Cardiac muscle cell (in vitro differentiated cells and primary cell): Measurements from ENCODE around the gene ANKS1A. TPM values are rescaled to one million over a fixed set of nuclear protein-coding genes. Genes with fewer than 3 reads are reported as not detected.
"Not testable (repeated sequence)": the region's sequence is repeated elsewhere in the genome, so short reads cannot be mapped to it uniquely, and the experiment has no call there.

ENCODE experiments used
- DNase-seq, 2 donors: peaks; one replicate each; pipeline versions ENCODE4 v3.0.0 to v3.0.0-alpha.2; 2010 to 2017; ENCODE audit warnings: low read depth in 1 of 2, low spot score in 1 of 2
- H3K27ac ChIP-seq: fragments of 200-600 bp; sonication (generic); 2 replicates; pipeline ENCODE4 v1.5.1; 2016
- H3K27me3 ChIP-seq: fragments of 200-600 bp; sonication (generic); 2 replicates; pipeline ENCODE4 v1.6.0; 2016; ENCODE audit warnings: control low read depth
- H3K36me3 ChIP-seq: fragments of 200-600 bp; sonication (generic); 2 replicates; pipeline ENCODE4 v1.5.1; 2016; ENCODE audit warnings: control low read depth
- H3K4me1 ChIP-seq: fragments of 200-600 bp; sonication (generic); 2 replicates; pipeline ENCODE4 v1.8.1; 2017; ENCODE audit warnings: low read depth, mild to moderate bottlenecking, mixed run types
- H3K4me3 ChIP-seq: fragments of 200-600 bp; sonication (generic); 2 replicates; pipeline ENCODE4 v1.5.1; 2016; ENCODE audit warnings: mild to moderate bottlenecking
- H3K9me3 ChIP-seq: fragments of 200-600 bp; sonication (generic); 2 replicates; pipeline ENCODE4 v1.5.1; 2017; ENCODE audit warnings: low read depth, mild to moderate bottlenecking, control low read depth
- CTCF ChIP-seq: IDR thresholded peaks from 2 replicates; pipeline ENCODE4 v1.5.1; 2012; ENCODE audit warnings: low read depth, mild to moderate bottlenecking, low read length
- polyA plus RNA-seq: library from polyadenylated mRNA; unstranded; fragments of >200 nt; fragmentation: Nextera tagmentation; extraction: Ambion mirVana; gene quantifications from 2 replicates; pipeline ENCODE4 v1.2.1, GENCODE V29; 2016
- total RNA-seq: library from RNA; depleted of rRNA; stranded (reverse); fragments of >200 nt; gene quantifications from 2 replicates; pipeline ENCODE4 v1.2.3, GENCODE V29; 2016

ANKS1A gene
- total and polyA plus RNA-seq, 2 experiments from 2014 or later = 11.3 to 27.2 TPM

GRCh38 chr6:35108309-35108885 lies 219.3 kb downstream of the ANKS1A start:
- TF ChIP-seq CTCF = no peak
- Histone ChIP-seq H3K27me3 (no peaks in the 10 kb centered on the region), H3K36me3 (no peaks in the 10 kb centered on the region), H3K4me3 (no peak overlapping the region), H3K4me1 (no peaks in the 10 kb centered on the region), H3K9me3 (peaks cover 3% of the 10 kb centered on the region), H3K27ac (peak overlapping the region; percentile 32)
- DNase-seq = no peak

GRCh38 chr6:35120746-35121145 lies 231.7 kb downstream of the ANKS1A start:
- H3K4me3 ChIP-seq = no peak overlapping the region

GRCh38 chr6:35124356-35124755 lies 235.3 kb downstream of the ANKS1A start:
- H3K9me3 ChIP-seq = no peaks in the 10 kb centered on the region
- no peaks in the 10 kb centered on the region for H3K36me3 ChIP-seq
- H3K4me3 ChIP-seq = no peak overlapping the region
- TF ChIP-seq CTCF = no peak
- H3K4me1 ChIP-seq = no peaks in the 10 kb centered on the region
- H3K27ac ChIP-seq = no peak overlapping the region
- peaks cover 16% of the 10 kb centered on the region for H3K27me3 ChIP-seq
- DNase-seq = no peak

More at GRCh38 chr6:35120746-35121145, 231.7 kb downstream of the ANKS1A start:
- Histone ChIP-seq H3K27ac (no peak overlapping the region), H3K4me1 (no peaks in the 10 kb centered on the region), H3K9me3 (no peaks in the 10 kb centered on the region), H3K27me3 (peaks cover under 1% of the 10 kb centered on the region), H3K36me3 (no peaks in the 10 kb centered on the region)
- no peak for TF ChIP-seq CTCF
- no peak for DNase-seq

GRCh38 chr6:35128042-35128441 lies 239.0 kb downstream of the ANKS1A start:
- H3K4me3 ChIP-seq = no peak overlapping the region
- no peak for TF ChIP-seq CTCF
- no peaks in the 10 kb centered on the region for H3K9me3 ChIP-seq
- peaks cover 16% of the 10 kb centered on the region for H3K27me3 ChIP-seq
- H3K4me1 ChIP-seq = no peaks in the 10 kb centered on the region
- no peak overlapping the region for H3K27ac ChIP-seq
- no peak for DNase-seq
- H3K36me3 ChIP-seq = no peaks in the 10 kb centered on the region

- Histone ChIP-seq H3K4me1 (no peaks in the 10 kb centered on the region), H3K36me3 (no peaks in the 10 kb centered on the region), H3K27me3 (peaks cover 16% of the 10 kb centered on the region), H3K27ac (no peak overlapping the region), H3K4me3 (no peak overlapping the region), H3K9me3 (no peaks in the 10 kb centered on the region)
- no peak for DNase-seq
- TF ChIP-seq CTCF = no peak
Observed at GRCh38 chr6:35128496-35128895, 239.4 kb downstream of the ANKS1A start.

- DNase-seq = no peak
- TF ChIP-seq CTCF = no peak
- Histone ChIP-seq H3K9me3 (no peaks in the 10 kb centered on the region), H3K27ac (no peak overlapping the region), H3K4me3 (no peak overlapping the region), H3K4me1 (no peaks in the 10 kb centered on the region), H3K27me3 (no peaks in the 10 kb centered on the region), H3K36me3 (no peaks in the 10 kb centered on the region)
Observed at GRCh38 chr6:35136185-35136584, 247.1 kb downstream of the ANKS1A start.

GRCh38 chr6:35138191-35138590 lies 249.1 kb downstream of the ANKS1A start:
- H3K9me3 ChIP-seq, H3K27me3 ChIP-seq, H3K4me3 ChIP-seq, H3K36me3 ChIP-seq, H3K4me1 ChIP-seq, DNase-seq, H3K27ac ChIP-seq: not testable (repeated sequence)
